K562 (cell line): ENCODE measurements around the gene ALG13. TPM values are rescaled to one million over a fixed set of nuclear protein-coding genes. Genes with fewer than 3 reads are reported as not detected.

Source experiments
- ATAC-seq: fragments of 200-7000 bp; cut with Tn5 transposase; 3 replicates; pipeline ENCODE4 v1.9.1; 2020; ENCODE audit warnings: moderate library complexity
- BruUV-seq: library from RNA; stranded (reverse); fragments of 400-500 nt; replicated peaks from 2 replicates; lab custom pipeline; 2021; lab: Mats Ljungman, UMichigan
- CTCF ChIA-PET: fragments of 300-600 bp; formaldehyde crosslinking; extraction: SDS; loops from one replicate; lab custom pipeline; 2021; ENCODE audit warnings: low intra/inter-chr PET ratio; lab: Yijun Ruan, JAX
- POLR2A ChIA-PET: fragments of 300-600, 350-650 bp; sonication (Branson Sonifier 250); formaldehyde crosslinking; extraction: SDS; loops from one replicate; lab custom pipeline; 2021; ENCODE audit warnings: antibody characterized with exemption, inconsistent platforms; lab: Yijun Ruan, JAX
- DNase-seq, 4 experiments: peaks; one replicate each; pipeline versions ENCODE4 v3.0.0 to v3.0.0-alpha.2; 2011 to 2018; ENCODE audit warnings: low spot score in 3 of 4, mixed read lengths in 3 of 4; ENCODE audit errors: extremely low read depth in 1 of 4
- FAIRE-seq: peaks from 2 replicates; lab custom pipeline; 2011; peaks lifted over from hg19 to GRCh38; lab: Jason Lieb, UNC
- H2AFZ ChIP-seq: 2 replicates; pipeline ENCODE4 v1.6.0; 2011; ENCODE audit warnings: low read depth, low read length, control low read depth, inconsistent platforms
- H3K27ac ChIP-seq: fragments of 200-600 bp; 3 replicates; pipeline ENCODE4 v1.8.0; 2011; ENCODE audit warnings: low read depth, mild to moderate bottlenecking, control low read depth, inconsistent platforms, low read length, moderate library complexity, mixed read lengths; ENCODE audit errors: extremely low read depth
- H3K27me3 ChIP-seq, 2 experiments: fragments of 300-600 bp in 1 of 2; 2 replicates in 1 of 2; 3 replicates in 1 of 2; pipeline versions ENCODE4 v1.6.0 to v1.8.0; 2011; ENCODE audit warnings: inconsistent platforms in 2 of 2, low read length in 2 of 2, mild to moderate bottlenecking in 1 of 2, mixed read lengths in 1 of 2, moderate library complexity in 1 of 2; ENCODE audit not compliant: control insufficient read depth in 2 of 2, insufficient read depth in 2 of 2
- H3K36me3 ChIP-seq: fragments of 300-600 bp; 3 replicates; pipeline ENCODE4 v1.8.0; 2011; ENCODE audit warnings: mild to moderate bottlenecking, low read length, inconsistent platforms; ENCODE audit not compliant: control insufficient read depth, insufficient read depth
- H3K4me1 ChIP-seq, 2 experiments: fragments of 200-600 bp in 1 of 2; replicated peaks in 1 of 2; 2 replicates in 1 of 2; 3 replicates in 1 of 2; pipeline versions ENCODE4 v1.5.1 to v1.8.0; 2011; ENCODE audit warnings: inconsistent platforms in 2 of 2, low read length in 2 of 2, mild to moderate bottlenecking in 1 of 2, mixed read lengths in 1 of 2, moderate library complexity in 1 of 2; ENCODE audit not compliant: control insufficient read depth in 2 of 2, insufficient read depth in 2 of 2
- H3K4me2 ChIP-seq: 2 replicates; pipeline ENCODE4 v1.6.1; 2011; ENCODE audit warnings: low read length, control low read depth, inconsistent platforms, mixed read lengths; ENCODE audit not compliant: insufficient read depth
- H3K4me3 ChIP-seq: fragments of 200-600 bp; sonication (generic), shearing (Covaris generic); 2 replicates; pipeline ENCODE4 v1.5.1; 2016; ENCODE audit warnings: control low read depth, inconsistent platforms
- H3K79me2 ChIP-seq: fragments of 200-600 bp; 3 replicates; pipeline ENCODE4 v1.8.0; 2011; ENCODE audit warnings: low read length, inconsistent platforms; ENCODE audit not compliant: control insufficient read depth, insufficient read depth
- H3K9ac ChIP-seq, 2 experiments: 2 replicates each; pipeline versions ENCODE4 v1.6.0 to v1.6.1; 2011; ENCODE audit warnings: low read depth in 2 of 2, low read length in 2 of 2, control low read depth in 1 of 2, inconsistent platforms in 1 of 2, mild to moderate bottlenecking in 1 of 2, mixed read lengths in 1 of 2; ENCODE audit not compliant: insufficient read depth in 1 of 2
- H3K9me1 ChIP-seq: one replicate; pipeline ENCODE4 v1.6.0; 2011; ENCODE audit warnings: inconsistent platforms, mild to moderate bottlenecking, low read length, moderate library complexity; ENCODE audit not compliant: control insufficient read depth, insufficient read depth
- H3K9me3 ChIP-seq: replicated peaks from 2 replicates; pipeline ENCODE4 v1.5.1; 2011; ENCODE audit warnings: low read depth, low read length, inconsistent platforms; ENCODE audit not compliant: control insufficient read depth, insufficient read depth
- H4K20me1 ChIP-seq: replicated peaks from 2 replicates; pipeline ENCODE4 v1.6.1; 2011; ENCODE audit warnings: low read length, inconsistent platforms, mixed read lengths; ENCODE audit not compliant: control insufficient read depth, insufficient read depth
- CTCF ChIP-seq, 3 experiments: IDR thresholded peaks in 2 of 3; conservative IDR thresholded peaks in 1 of 3; 2 replicates each; pipeline ENCODE4 v1.5.1; 2011 to 2012; ENCODE audit warnings: low read length in 3 of 3, mild to moderate bottlenecking in 3 of 3, control low read depth in 2 of 3, improper control_type of control experiment in 1 of 3, inconsistent platforms in 1 of 3, low read depth in 1 of 3, mixed read lengths in 1 of 3, moderate library complexity in 1 of 3; ENCODE audit not compliant: insufficient read depth in 2 of 3
- KLF13 ChIP-seq: fragments of 450-650 bp; IDR thresholded peaks from 2 replicates; pipeline ENCODE4 v1.6.1; 2016; ENCODE audit warnings: missing genetic modification characterization, low read depth, mild to moderate bottlenecking, missing compliant biosample characterization, moderate library complexity, borderline replicate concordance
- RAD21 ChIP-seq, 2 experiments: fragments of 250-450 bp in 1 of 2; fragments of 450-650 bp in 1 of 2; sonication (Bioruptor Pico) in 1 of 2; formaldehyde crosslinking in 1 of 2; IDR thresholded peaks in 1 of 2; conservative IDR thresholded peaks in 1 of 2; 2 replicates each; pipeline versions ENCODE4 v1.4.0 to v1.8.0; 2020 to 2022; ENCODE audit warnings: mild to moderate bottlenecking in 2 of 2, moderate library complexity in 1 of 2
- WGBS: fragments of 100-300 bp; shearing (Covaris generic); methylation state at CpG from one replicate; pipeline ENCODE4 v1.1.6; 2016; ENCODE audit warnings: low coverage, mixed read lengths; ENCODE audit not compliant: insufficient coverage; ENCODE audit errors: missing lambda C conversion rate; 5-methylcytosine and 5-hydroxymethylcytosine counted together
- in situ Hi-C: fragments of 300-500 bp; cut with MboI; formaldehyde crosslinking; loops from 4 replicates; pipeline ENCODE4 v1.15.0; 2018; ENCODE audit warnings: inconsistent platforms, mixed read lengths
- intact Hi-C: fragments of 100-400 bp; cut with micrococcal nuclease; formaldehyde crosslinking; loops from 2 replicates; pipeline ENCODE4 v1.14.2; 2022
- polyA plus RNA-seq, 8 experiments: library from polyadenylated mRNA; depleted of rRNA in 4 of 8; stranded (reverse) in 5 of 8; unstranded in 3 of 8; fragments of >200 nt; fragmentation: Nextera tagmentation in 2 of 8; fragmentation: Illumina TruSeq in 1 of 8; extraction: Ambion mirVana in 2 of 8; extraction: Trizol in 1 of 8; gene quantifications; 2 replicates each; pipeline versions ENCODE4 v1.2.1 to v1.2.3, GENCODE V29; 2011 to 2014; ENCODE audit warnings: inconsistent platforms in 1 of 8, missing spikeins in 1 of 8
- total RNA-seq, 7 experiments: library from RNA; depleted of rRNA in 6 of 7; stranded (reverse); fragments of >200 nt in 6 of 7; fragmentation: Illumina TruSeq in 2 of 7; extraction: Trizol in 2 of 7; gene quantifications; 2 replicates each; pipeline versions ENCODE4 v1.2.1 to v1.2.3, GENCODE V29; 2011 to 2021; ENCODE audit warnings: low replicate concordance in 1 of 7

Gene ALG13
- total and polyA plus RNA-seq, 9 of the 15 experiments (the other 6 are each of a cell fraction or from before 2014, with no cell fraction given): 40.3 to 117 (median 68.2) TPM

- Histone ChIP-seq H3K79me2 (no peaks in the 10 kb centered on the region), H3K9me3 (no peaks in the 10 kb centered on the region), H3K4me2 (no peak overlapping the region), H3K9ac (no peak overlapping the region), H3K4me3 (no peak overlapping the region), H3K4me1 (no peaks in the 10 kb centered on the region), H3K27ac (no peak overlapping the region), H3K9me1 (no peaks in the 10 kb centered on the region), H3K27me3 (no peaks in the 10 kb centered on the region), H4K20me1 (no peaks in the 10 kb centered on the region), H2AFZ (no peak overlapping the region), H3K36me3 (peaks cover 23% of the 10 kb centered on the region; the same call in 2 of the 3 replicates)
- BruUV-seq: no TSS peak
- 67% methylated on average over 5 of the region's 5 CpGs for WGBS
- intact Hi-C loops (no loop called here), in situ Hi-C loops (no loop called here)
- no peak for FAIRE-seq
- POLR2A ChIA-PET: no interaction called here
- DNase-seq: no peak
- TF ChIP-seq CTCF (IDR thresholded peaks at IDR 0.05 in 2 of 3, conservative IDR thresholded peaks at IDR 0.05 in 1 of 3; ENCODE audit: insufficient read depth in 2 of 3, low read depth in 1 of 3, low read length in 3 of 3) (peak in 1 of 3 experiments; percentile 33; a peak in 2 of 6 replicates), RAD21 (CRISPR knock-in tag; conservative IDR thresholded peaks at IDR 0.05 in 1 of 2, IDR thresholded peaks at IDR 0.05 in 1 of 2) (0 out of 4 replicates have a peak, but pooled peaks of 1 of the 2 experiments have one; percentile 10), KLF13 (tag) (no peak)
- ATAC-seq: no peak
- CTCF ChIA-PET: interaction anchor here (1.5 kb wide), 1 partner anchor 324 kb away, joined by 3 read pairs; no protein-coding TSS in a partner anchor
Observed at GRCh38 chrX:111719426-111720210, 38.6 kb downstream of the ALG13 start.
